HG03378 (cell line): ENCODE results near the gene ZNF185.
A peak's percentile ranks its signal among the peaks of the same experiment; 100 is the strongest.

Experiments
- ATAC-seq: cut with Tn5 transposase; IDR thresholded peaks from one replicate; pipeline ENCODE4 v1.9.1; 2021; ENCODE audit warnings: mild to moderate bottlenecking, moderate library complexity; ENCODE audit not compliant: unreplicated experiment

Gene ZNF185

GRCh38 chrX:152915541-152916241, 17.8 kb downstream of the ZNF185 start:
- peak; percentile 82 for ATAC-seq

GRCh38 chrX:152917656-152918579, 20.1 kb downstream of the ZNF185 start:
- no peak for ATAC-seq

- no peak for ATAC-seq
Observed at GRCh38 chrX:152918707-152919106, 20.8 kb downstream of the ZNF185 start.

GRCh38 chrX:152923599-152923998, 25.7 kb downstream of the ZNF185 start:
- ATAC-seq, result no peak

- ATAC-seq, result peak; percentile 9
Observed at GRCh38 chrX:152925835-152926234, 28.0 kb downstream of the ZNF185 start.

GRCh38 chrX:152926279-152926678, 28.4 kb downstream of the ZNF185 start:
- ATAC-seq, result peak; percentile 90

GRCh38 chrX:152926923-152927322, 29.1 kb downstream of the ZNF185 start:
- no peak for ATAC-seq

- no peak for ATAC-seq
Observed at GRCh38 chrX:152927858-152928760, 30.2 kb downstream of the ZNF185 start.

GRCh38 chrX:152928761-152929400, 31.0 kb downstream of the ZNF185 start:
- no peak for ATAC-seq

GRCh38 chrX:152929898-152930297, 32.0 kb downstream of the ZNF185 start:
- no peak for ATAC-seq

- no peak for ATAC-seq
Observed at GRCh38 chrX:152930516-152930915, 32.6 kb downstream of the ZNF185 start.

GRCh38 chrX:152932144-152932543, 34.3 kb downstream of the ZNF185 start:
- no peak for ATAC-seq

GRCh38 chrX:152932598-152933175, 34.8 kb downstream of the ZNF185 start:
- ATAC-seq, result no peak

- no peak for ATAC-seq
Observed at GRCh38 chrX:152936306-152936705, 38.4 kb downstream of the ZNF185 start.

- ATAC-seq, result no peak
Observed at GRCh38 chrX:152937236-152937635, 39.4 kb downstream of the ZNF185 start.

- peak; percentile 68 for ATAC-seq
Observed at GRCh38 chrX:152941328-152942076, 43.6 kb downstream of the ZNF185 start.

GRCh38 chrX:152942077-152942442, 44.2 kb downstream of the ZNF185 start:
- ATAC-seq, result no peak

- no peak for ATAC-seq
Observed at GRCh38 chrX:152943826-152944225, 46.0 kb downstream of the ZNF185 start.
